Neural cell (in vitro differentiated cells): Measurements from ENCODE around the gene MMP25.

Experiments
- EP300 ChIP-seq: fragments of 450-650 bp; conservative IDR thresholded peaks from 2 replicates; pipeline ENCODE4 v1.6.1; 2014; ENCODE audit warnings: antibody characterized with exemption, mild to moderate bottlenecking, moderate library complexity; ENCODE audit not compliant: poor library complexity, severe bottlenecking
- EZH2 ChIP-seq: fragments of 200-600, 300-800 bp; shearing (Covaris generic), sonication (generic); IDR thresholded peaks from 2 replicates; pipeline ENCODE4 v1.6.1; 2014; ENCODE audit warnings: antibody characterized with exemption, low read length, borderline replicate concordance, mild to moderate bottlenecking; ENCODE audit not compliant: insufficient read depth, poor library complexity, severe bottlenecking
- MXI1 ChIP-seq: fragments of 450-650 bp; conservative IDR thresholded peaks from 2 replicates; pipeline ENCODE4 v1.6.1; 2014; ENCODE audit warnings: antibody characterized with exemption, mild to moderate bottlenecking; ENCODE audit not compliant: poor library complexity, severe bottlenecking
- POLR2AphosphoS5 ChIP-seq: IDR thresholded peaks from 2 replicates; pipeline ENCODE4 v1.6.1; 2012
- RAD21 ChIP-seq: fragments of 450-650 bp; conservative IDR thresholded peaks from 2 replicates; pipeline ENCODE4 v1.6.1; 2014; ENCODE audit warnings: antibody characterized with exemption, mild to moderate bottlenecking, moderate library complexity
- SMC3 ChIP-seq: fragments of 450-650 bp; conservative IDR thresholded peaks from 2 replicates; pipeline ENCODE4 v1.6.1; 2014; ENCODE audit warnings: antibody characterized with exemption, mild to moderate bottlenecking, moderate library complexity; ENCODE audit not compliant: poor library complexity
- TAF1 ChIP-seq: IDR thresholded peaks from 2 replicates; pipeline ENCODE4 v1.6.1; 2012; ENCODE audit warnings: low read depth
- TF ChIP-seq, protein P1 (sequence below): fragments of 450-650 bp; IDR thresholded peaks from 2 replicates; pipeline ENCODE4 v1.5.1; 2014; ENCODE audit warnings: antibody characterized with exemption, mild to moderate bottlenecking, moderate library complexity; ENCODE audit not compliant: poor library complexity, severe bottlenecking
- TF ChIP-seq, protein P2 (sequence below): IDR thresholded peaks from 2 replicates; pipeline ENCODE4 v1.6.1; 2012; ENCODE audit warnings: borderline replicate concordance

DNA sequence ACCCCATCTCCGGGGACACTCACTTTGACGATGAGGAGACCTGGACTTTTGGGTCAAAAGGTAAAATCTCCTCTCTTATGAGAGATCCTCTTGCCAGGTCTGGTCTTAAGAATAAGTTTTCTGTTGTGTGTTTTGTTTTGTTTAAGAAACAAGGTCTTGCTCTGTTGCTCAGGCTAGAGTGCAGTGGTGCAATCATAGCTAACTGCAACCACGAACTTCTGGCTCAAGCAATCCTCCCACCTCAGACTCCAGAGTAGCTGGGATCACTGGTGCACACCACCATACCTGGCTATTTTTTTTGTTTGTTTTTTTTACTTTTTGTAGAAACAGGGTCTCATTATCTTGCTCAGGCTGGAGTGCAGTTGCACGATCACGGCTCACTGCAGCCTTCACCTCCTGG, 4.1 kb downstream of the MMP25 start:
- TF ChIP-seq EZH2 (no peak), EP300 (no peak), POLR2AphosphoS5 (no peak), SMC3 (no peak), MXI1 (no peak), TAF1 (no peak), RAD21 (no peak)
- TF ChIP-seq, protein P1, sequence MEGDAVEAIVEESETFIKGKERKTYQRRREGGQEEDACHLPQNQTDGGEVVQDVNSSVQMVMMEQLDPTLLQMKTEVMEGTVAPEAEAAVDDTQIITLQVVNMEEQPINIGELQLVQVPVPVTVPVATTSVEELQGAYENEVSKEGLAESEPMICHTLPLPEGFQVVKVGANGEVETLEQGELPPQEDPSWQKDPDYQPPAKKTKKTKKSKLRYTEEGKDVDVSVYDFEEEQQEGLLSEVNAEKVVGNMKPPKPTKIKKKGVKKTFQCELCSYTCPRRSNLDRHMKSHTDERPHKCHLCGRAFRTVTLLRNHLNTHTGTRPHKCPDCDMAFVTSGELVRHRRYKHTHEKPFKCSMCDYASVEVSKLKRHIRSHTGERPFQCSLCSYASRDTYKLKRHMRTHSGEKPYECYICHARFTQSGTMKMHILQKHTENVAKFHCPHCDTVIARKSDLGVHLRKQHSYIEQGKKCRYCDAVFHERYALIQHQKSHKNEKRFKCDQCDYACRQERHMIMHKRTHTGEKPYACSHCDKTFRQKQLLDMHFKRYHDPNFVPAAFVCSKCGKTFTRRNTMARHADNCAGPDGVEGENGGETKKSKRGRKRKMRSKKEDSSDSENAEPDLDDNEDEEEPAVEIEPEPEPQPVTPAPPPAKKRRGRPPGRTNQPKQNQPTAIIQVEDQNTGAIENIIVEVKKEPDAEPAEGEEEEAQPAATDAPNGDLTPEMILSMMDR = no peak
- TF ChIP-seq, protein P2, sequence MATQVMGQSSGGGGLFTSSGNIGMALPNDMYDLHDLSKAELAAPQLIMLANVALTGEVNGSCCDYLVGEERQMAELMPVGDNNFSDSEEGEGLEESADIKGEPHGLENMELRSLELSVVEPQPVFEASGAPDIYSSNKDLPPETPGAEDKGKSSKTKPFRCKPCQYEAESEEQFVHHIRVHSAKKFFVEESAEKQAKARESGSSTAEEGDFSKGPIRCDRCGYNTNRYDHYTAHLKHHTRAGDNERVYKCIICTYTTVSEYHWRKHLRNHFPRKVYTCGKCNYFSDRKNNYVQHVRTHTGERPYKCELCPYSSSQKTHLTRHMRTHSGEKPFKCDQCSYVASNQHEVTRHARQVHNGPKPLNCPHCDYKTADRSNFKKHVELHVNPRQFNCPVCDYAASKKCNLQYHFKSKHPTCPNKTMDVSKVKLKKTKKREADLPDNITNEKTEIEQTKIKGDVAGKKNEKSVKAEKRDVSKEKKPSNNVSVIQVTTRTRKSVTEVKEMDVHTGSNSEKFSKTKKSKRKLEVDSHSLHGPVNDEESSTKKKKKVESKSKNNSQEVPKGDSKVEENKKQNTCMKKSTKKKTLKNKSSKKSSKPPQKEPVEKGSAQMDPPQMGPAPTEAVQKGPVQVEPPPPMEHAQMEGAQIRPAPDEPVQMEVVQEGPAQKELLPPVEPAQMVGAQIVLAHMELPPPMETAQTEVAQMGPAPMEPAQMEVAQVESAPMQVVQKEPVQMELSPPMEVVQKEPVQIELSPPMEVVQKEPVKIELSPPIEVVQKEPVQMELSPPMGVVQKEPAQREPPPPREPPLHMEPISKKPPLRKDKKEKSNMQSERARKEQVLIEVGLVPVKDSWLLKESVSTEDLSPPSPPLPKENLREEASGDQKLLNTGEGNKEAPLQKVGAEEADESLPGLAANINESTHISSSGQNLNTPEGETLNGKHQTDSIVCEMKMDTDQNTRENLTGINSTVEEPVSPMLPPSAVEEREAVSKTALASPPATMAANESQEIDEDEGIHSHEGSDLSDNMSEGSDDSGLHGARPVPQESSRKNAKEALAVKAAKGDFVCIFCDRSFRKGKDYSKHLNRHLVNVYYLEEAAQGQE = no peak
